Measurements from ENCODE around the gene NKX6-2.

NKX6-2 gene

DNA sequence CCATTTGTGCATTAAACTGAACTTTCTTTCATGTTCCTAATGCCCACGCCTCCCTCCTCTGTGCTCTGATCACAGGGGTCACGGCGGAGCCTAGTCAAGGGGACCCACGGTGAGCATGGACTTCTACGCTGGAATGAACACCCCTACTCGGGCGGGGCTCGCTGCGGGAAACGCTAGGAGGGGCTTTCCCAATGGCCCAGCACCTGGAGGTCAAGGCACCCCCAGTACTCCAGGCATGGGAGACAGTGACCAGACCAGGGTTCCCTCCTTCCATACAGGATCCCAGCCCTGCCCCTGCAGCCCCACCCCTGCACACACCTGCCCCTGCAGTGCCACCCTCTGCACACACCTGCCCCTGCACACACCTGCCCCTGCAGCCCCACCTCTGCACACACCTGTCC, 27.1 kb upstream of the NKX6-2 start:
- DNase-seq (ENCODE audit: low read depth in 3 of 3), result no peak

DNA sequence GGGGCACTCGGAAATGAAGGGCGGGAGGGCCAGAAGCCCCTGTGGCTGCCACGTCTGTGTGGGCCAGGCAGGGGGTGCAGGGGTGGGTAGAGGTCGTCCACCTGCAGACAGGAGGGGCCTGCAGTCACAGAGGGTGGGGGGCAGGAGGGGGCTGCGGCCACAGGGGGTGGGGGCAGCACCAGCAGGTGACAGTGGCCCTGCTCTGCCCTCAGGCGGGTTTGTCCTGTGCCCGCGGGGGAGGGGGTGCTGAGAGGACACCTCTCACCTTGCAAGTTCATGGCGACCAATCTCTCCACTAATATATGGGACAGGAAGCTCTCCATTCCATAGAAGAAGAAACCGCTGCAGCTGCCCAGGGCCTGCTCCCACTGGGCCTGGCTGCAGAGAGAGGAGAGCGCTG, 26.6 kb upstream of the NKX6-2 start:
- DNase-seq (ENCODE audit: low read depth in 3 of 3), result no peak

DNA sequence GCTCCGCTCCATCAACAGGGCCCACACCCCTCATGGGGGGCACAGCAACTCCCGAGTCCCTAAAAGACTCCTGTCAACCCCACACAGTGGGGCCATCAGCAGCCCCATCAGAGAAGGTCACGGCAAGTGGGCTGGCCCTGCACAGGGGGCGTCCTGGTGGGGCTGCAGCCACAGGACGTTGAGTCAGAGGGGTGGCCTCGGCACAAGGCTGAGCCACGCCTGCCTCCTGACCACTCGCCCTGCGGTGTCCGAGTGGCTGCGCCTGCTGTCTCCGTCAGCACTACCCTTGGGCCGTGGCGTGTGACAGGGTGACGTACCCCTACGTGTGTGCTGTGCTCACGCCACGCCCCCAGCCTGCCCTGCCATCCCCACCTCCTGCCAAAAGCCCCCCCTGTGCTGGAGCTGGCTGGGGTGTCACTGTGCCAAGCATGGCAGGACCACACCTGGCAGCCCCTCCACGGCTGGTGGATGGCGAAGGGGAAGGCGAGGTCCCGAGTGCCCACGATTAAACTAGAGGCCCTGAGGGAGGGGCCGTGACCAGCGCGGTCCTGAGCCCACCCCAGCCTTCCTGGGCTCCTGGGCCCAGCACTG, 26.0 kb upstream of the NKX6-2 start:
- no peak for DNase-seq (ENCODE audit: low read depth in 3 of 3)

DNA sequence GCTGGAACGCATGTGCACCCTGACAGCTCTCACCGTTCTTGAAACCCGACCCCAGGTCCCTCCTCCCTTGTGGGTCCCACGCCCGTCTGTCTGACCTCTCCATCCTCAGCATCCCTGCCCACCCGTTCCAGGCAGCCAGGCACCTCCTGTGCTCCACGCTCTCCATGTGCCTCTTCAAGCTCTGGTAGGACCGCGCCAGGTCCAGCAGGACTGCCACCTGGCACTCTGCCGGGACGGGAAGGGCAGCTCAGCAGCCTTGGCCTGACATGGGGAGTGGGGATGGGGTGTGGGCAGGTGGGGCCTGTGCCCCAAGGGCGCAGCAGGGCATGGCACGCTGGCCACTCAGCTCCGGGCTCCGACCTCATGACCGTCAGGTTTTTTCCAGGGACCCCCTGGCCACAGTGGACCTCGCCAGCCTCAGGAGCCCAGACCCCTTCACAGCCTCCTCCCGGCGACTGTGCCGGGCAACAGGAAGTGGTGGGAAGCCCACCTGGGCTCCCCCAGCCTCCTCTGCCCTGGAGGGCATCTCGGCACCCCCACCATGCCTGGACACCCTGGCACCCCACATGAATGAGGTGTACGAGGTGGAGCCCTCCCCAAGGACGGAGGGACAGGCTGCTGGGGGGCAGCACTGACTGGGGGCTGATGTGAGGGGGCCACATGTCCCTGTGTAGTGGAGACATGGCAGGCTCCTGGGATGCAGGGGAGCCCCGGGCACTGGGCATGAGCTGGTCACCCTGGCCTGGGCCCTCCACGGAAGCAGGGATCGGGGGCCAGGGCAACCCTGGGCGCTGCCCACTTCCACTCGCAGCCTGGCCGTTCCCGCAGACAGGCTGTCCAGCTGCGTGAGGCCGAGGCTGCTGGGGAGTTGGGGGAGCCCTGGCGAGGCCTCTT, 25.1 kb upstream of the NKX6-2 start:
- DNase-seq (ENCODE audit: low read depth in 3 of 3), result no peak

DNA sequence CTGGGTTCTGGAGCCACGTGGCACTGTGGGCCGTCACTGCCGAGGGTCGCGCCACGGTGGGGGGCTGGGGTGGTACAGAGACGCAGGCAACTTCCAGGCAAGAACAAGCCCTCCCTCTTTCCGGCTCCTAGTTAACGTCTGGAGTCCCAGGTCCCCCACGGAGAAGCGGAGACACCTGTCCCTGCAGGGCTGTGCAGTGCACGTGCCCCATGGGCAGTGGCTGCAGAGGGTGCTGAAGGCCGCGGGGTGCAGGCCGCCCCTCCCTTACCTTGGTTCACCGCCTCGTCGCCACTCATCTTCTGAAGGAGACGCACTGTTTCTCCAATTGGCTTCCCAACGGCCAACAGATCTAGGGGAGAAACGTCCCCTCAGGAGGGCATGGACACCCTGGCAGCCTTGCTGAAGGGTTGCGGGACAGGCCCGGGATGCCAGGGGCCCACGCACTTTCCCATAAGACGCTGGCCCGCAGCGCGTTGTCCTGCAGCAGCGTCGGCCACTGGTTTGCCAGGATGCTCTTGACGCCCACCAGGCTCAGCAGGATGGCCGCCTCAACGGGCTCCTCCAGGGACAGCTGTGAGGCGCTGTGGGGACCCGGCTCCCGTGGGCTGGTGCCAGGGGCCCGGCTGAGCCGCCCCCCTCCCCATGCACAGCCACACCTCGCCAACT, 24.3 kb upstream of the NKX6-2 start:
- no peak for DNase-seq (ENCODE audit: low read depth in 3 of 3)

DNA sequence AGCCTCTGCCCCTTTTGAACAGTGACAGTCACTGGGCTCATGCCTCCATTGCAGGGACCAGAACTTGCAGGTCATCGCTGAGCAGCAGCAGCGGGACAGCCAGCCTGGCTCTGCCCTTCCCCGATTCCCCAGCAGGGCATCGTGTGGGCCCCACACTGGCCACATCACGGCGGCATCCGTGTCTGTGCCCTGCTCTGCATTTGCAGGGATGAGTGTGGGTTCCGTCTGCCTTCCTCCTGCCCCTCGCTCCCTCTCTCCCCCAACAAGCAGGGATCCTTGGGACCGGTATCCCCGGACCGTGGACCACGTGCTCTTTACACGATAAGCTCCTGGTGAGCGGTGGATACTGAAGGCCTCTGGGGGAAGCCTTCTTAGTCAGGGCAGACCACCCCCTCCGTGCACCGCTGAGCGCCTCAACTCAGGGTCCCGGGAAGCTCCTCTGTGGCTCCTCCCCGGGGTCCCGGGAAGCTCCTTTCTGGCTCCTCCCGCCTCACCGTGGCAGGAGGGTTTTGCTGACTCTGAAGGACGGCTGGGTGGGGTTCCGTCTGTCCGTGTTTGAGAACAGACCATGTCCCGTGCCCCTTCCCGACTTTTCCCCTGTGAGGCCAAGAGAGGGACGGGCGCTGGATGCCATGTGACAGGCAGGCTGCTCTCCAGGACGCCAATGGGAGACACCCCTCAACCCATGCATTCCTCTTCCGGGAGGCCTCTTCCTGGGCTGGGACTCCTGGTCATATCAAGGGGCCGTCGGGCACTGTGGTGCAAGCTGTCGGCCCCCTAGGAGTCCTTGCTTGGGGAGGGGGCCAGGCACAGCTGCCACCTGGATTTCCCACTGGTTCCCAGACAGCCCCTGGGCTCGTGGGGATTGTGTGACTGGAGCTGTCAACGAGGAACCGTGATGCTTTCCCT, 23.5 kb upstream of the NKX6-2 start:
- DNase-seq (ENCODE audit: low read depth in 3 of 3), result no peak

DNA sequence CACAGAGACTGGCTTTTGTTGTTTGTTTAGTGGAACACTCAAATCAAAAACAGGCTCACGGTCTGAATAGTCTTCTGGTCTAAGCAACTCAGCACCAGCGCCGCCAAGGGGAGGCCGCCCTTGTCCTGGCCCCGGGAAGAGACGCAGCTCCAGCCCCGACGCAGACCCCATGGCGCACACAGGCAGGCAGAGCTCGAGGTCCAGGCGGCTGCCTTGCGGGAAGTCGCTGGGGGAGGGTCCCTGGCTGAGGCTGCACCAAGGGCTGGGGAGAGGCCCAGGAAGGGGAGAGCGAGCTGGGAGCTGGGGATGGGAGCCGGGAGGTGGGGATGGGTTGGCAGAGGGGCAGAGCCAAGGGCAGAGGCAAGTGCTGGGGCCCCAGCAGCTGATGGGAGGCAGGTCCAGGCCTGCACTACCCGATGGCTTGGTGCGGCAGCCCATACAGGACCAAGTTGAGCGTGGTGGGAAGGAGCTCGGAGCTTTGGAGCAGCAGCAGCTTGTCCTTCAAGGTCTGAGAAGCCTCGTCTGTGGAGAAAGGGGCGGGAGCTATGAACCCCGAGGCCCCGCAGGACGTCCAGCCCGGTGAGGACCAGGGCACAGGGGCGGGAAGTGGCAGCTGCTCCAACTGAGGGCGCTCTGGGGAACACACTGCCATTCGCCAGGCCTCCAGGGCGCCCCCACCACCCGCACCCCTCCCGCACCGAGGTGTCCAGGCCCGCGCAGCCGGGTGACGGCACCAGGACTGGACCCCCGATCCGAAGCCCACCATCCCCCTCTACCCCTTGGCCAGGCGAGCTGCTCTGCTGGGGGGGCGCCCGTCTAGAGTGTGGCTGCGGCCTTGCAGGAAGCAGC, 22.7 kb upstream of the NKX6-2 start:
- no peak for DNase-seq (ENCODE audit: low read depth in 3 of 3)

DNA sequence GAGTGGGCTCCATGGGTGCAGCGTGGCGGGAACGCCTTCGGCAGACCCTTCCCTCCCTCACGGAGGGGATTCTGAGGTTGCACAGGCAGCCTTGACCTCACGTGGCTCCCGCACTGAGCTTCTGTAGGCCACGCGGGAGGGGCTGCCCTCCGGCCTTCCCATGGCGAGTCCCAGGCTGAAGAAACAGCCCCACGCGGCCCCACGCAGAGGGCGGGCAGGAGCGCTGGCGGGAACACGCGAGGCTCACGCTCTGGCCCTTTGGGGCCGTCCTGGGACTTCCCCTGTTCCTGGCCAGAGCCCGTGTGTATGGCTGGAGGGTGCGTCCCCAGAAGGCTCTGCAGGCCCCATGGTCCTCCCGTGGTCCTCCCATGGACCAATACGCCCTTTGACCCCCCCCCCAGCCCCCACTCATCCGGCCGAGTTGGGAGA, 21.7 kb upstream of the NKX6-2 start:
- DNase-seq (ENCODE audit: low read depth in 3 of 3), result no peak

DNA sequence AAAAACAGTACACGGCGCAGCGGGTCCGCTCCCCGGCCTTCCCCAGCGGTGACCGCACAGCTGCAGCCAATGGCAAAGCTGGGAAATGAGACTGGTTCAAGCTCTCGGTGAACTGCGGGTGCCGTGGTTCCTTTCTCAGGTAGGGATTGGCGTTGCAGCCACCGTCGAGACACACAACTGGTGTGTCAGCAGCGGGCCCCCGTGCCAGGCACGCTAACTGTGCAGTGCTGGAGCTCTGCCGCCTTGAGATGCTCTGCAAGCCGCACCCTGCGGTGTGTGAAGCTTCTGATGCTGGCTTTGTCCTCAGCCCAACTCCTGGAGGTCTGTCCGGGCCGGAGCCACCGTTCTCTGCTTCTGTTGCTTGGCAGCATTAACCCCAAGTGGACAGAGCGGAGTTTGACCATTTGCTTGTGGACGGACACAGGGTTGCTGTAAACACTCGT, 20.6 kb upstream of the NKX6-2 start:
- no peak for DNase-seq (ENCODE audit: low read depth in 3 of 3)

DNA sequence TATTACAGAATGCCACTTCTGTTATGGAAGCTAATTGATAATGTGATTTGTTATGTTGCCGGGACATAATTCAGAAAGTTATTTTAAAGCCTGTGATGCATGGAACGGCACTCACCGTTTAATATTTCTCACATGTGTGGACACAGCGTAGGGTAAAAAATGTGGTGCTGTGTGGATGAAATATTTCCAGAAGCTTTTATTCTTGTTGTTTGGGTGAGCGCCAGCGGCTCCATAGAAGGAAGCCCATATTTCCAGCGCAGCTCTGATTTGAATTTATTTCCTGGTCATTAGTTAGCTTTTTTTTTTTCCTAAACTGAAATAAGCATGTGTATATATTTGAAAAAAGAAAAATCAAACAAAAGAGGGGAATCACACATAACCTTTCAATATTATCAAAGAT, 20.2 kb upstream of the NKX6-2 start:
- no peak for DNase-seq (ENCODE audit: low read depth in 3 of 3)

DNA sequence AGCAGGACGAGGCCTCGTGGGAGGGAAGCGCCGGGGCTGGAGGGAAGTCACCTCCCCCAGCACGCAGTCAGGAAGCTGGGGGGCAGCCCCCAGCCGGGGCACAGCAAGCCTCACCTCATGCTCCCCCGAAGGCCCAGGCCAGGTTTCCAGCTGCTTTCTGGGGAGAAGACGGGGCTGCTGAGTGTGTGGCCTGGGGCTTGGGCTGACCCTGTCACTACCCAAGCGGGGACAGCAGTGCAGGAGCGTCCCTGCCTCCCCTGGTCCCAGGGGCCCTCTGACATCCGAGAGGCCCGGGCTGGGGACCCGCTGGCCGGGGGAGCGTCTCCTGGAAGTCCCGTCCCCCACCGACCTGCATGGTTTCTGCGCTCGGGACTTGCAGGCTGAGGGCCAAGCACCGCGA, 19.7 kb upstream of the NKX6-2 start:
- no peak for DNase-seq (ENCODE audit: low read depth in 3 of 3)

DNA sequence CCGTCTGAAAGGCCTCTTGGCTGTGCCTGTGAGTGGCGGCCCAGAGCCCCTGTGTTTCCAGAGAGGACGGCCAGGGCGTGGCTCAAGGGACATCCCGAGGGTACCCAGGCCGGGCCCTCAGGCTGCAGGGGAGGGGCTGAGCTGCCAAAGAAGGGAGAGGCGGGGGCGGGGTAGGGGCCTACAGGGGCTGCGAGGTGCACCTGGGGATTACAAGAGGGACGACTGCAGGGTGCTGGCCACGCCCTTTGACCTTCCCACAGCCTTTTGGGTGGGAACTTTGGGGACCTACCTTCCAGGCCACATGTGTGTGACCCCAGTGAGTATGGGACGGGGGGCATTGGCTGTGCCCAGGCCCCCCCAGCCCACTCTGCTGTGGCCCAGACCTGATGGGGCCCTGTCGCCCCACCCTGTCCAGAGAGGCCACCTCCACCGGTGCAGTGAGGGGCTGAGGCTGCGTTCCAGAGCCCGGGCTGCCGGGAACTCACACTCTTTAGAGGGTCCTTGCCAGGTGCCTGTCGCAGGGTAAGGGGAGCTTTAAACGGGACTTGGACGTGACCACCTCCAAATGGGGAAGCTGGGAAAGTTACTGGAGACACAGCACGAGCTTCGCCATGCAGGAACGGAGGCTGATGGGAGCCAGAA, 19.0 kb upstream of the NKX6-2 start:
- no peak for DNase-seq (ENCODE audit: low read depth in 3 of 3)

DNA sequence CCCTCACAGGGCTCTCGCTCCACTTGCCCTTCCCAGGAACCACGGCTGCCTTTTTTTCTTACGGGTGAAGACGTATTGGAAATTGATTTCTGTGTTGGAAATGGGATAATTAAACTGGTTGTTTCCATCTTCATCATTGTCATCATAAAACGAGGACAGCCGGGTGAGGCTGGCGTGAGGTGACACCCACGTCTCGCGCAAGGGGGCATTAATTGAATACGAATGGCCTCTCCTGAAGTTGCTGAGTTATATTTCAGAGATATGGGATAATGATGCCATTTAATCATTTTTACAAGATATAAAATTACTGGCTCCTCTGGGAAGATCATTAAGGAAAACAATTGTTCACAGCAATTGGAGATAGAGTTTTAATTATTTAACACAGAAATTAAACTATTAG, 18.3 kb upstream of the NKX6-2 start:
- no peak for DNase-seq (ENCODE audit: low read depth in 3 of 3)

DNA sequence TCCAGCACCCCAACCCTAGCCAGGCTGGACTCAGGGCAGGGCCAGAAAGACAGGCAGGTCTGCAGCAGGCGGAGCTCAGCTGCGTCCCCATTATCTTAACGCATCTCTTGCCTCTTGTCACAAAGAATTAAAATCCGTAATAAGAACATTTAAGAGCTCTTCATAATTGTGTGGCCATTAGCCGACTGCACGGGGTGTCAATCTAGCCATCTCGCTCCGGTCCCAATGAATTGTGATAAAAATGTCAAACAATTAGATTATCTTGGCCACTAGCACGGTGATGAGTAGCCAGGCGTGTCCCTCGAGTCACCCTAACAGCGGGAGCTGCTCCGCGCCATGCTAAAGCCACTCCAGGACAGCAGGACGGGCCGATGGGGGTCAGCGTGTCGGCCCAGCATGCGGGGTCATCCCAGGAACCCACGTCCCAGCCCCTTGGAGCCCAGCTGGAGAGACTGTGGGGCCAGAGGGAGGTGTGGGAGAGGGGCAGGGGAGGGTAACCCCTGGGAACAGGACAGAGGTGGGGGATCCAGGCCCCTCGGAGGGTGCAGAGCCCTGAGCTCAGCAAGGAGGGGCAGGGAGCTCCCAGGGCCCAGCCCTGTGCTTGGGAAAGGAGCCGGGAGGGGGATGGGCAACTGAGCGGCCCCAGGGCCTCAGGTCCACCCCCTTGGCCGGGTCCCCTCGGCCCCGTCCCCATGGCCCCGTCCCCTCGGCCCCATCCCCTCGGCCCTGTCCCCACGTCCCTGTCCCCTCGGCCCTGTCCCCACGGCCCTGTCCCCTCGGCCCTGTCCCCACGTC, 17.7 kb upstream of the NKX6-2 start:
- no peak for DNase-seq (ENCODE audit: low read depth in 3 of 3)

DNA sequence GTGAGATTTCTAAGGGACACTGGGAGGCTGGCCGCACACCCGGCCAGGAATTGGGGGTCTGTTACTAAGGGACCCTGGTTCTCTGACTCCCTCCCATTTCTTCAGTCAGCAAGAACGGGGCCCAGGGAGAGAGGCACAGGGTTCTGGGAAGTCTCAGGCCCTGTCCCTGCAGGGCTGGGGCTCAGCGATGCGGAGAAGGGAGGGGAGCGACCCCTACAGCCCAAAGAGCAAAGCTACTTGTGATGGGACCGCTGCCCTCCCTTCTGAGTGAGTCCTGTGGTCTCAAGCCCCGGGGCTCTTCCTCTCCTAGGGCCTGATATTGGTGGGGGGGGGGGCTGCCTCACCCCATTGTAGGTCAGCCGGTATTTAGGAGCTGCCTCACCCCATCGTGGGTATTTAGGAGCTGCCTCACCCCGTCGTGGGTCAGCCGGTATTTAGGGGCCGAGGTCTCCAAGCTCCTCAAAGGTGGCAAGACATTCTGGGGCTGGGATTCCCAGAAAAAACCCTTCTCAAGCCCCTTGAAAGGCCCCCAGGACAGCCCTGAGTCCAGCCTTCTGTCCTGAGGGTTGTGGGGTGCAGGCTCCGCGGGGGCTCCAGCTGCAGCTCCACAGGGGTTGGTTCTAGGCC, 16.9 kb upstream of the NKX6-2 start:
- no peak for DNase-seq (ENCODE audit: low read depth in 3 of 3)

DNA sequence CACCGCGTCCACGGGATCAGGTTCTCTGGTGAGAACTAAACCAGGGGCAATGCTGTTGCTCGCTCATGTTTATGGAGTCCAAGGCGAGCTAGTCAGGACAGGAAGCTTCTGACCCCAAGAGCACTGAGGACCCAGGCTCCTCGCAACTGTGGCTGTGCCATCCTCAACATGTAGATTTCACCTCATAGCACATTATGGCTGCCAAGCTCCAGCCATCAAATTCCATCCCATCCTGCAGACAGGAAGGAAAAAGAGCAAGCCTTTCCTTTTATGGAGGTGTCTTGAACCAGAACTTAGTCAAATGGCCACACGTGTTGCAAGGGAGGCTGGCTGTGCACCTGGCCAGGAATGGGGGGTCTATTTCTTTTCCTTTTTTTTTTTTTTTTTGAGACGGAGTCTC, 16.1 kb upstream of the NKX6-2 start:
- DNase-seq (ENCODE audit: low read depth in 3 of 3), result no peak

DNA sequence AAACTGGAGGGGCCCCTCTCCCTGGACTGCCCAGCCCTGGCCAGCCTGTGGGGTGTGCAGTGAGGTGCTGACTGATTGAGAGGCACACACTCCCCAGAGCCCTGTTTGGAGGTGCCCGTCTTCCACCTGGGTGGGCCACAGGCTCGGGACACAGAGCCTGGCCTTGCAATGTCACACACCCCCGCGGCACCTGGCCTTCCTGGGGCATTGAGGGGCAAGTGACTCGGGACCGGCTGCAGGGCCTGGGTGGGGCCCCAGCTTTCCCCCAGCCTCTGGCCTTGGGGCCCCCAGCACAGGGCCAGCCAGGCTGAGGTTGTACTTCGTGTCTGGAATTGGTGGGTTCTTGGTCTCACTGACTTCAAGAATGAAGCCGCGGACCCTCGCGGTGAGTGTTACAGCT, 13.9 kb upstream of the NKX6-2 start:
- DNase-seq (ENCODE audit: low read depth in 3 of 3), result no peak

DNA sequence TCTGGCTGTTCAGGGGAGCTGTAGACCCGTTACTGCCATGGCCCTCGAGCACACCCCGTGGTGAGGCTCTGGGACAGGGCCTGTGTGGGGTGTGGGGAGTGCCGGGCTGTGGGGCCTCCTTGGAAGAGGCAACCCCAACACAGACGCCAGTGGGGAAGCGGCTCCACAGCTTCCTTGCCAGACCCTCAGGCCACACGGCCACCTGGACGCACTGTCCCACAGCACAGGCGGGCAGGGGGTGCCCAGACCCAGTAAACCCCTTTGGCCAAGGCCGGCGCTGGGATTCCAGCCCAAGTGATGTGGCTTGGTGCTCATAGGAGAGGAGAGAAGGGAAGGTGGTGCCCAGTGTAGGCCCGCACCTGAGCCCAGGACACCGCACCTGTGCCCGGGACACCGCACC, 12.9 kb upstream of the NKX6-2 start:
- no peak for DNase-seq (ENCODE audit: low read depth in 3 of 3)

DNA sequence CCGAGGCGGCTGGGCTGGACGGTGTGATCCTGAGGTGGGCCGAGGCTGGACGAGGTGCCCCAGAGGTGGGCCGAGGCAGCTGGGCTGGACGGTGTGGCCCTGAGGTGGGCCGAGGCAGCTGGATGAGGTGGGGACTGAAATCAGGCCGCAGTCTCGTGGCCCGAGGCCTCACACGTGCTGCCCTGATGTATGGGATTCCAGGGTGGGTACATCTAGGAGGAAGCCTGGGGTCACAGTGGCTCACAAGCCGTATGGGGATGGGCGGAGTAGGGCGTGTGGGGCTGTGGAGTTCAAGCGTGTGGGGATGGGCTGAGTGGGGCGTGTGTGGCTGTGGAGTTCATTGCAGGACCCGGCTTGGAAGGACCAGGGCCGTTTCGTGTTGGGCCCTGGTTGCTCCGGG, 12.5 kb upstream of the NKX6-2 start:
- DNase-seq (ENCODE audit: low read depth in 3 of 3), result no peak

Measured in stimulated activated CD4-positive, alpha-beta T cell treated with anti-CD3 and anti-CD28 coated beads, TNF-alpha, amount 100 ng/mL, for 24 hours (primary cell).